GM04503 (cell line): Measurements from ENCODE around the gene RPRD2.

Experiments used
- DNase-seq: peaks from one replicate; pipeline ENCODE4 v3.0.0-alpha.2; 2012; ENCODE audit warnings: low read depth

RPRD2 gene

GRCh38 chr1:150472601-150473200, 108.8 kb downstream of the RPRD2 start:
- no peak for DNase-seq

GRCh38 chr1:150473659-150474058, 109.7 kb downstream of the RPRD2 start:
- DNase-seq = no peak

GRCh38 chr1:150474869-150475268, 110.9 kb downstream of the RPRD2 start:
- no peak for DNase-seq

GRCh38 chr1:150476754-150477153, 112.8 kb downstream of the RPRD2 start:
- DNase-seq = no peak

- no peak for DNase-seq
Measured at GRCh38 chr1:150477320-150477719, 113.4 kb downstream of the RPRD2 start.

- no peak for DNase-seq
Measured at GRCh38 chr1:150477733-150478132, 113.8 kb downstream of the RPRD2 start.

GRCh38 chr1:150479370-150479769, 115.4 kb downstream of the RPRD2 start:
- no peak for DNase-seq

- DNase-seq = no peak
Measured at GRCh38 chr1:150479927-150480352, 116.0 kb downstream of the RPRD2 start.

GRCh38 chr1:150484431-150484830, 120.5 kb downstream of the RPRD2 start:
- DNase-seq = no peak

GRCh38 chr1:150484861-150485260, 120.9 kb downstream of the RPRD2 start:
- no peak for DNase-seq

- DNase-seq = peak; percentile 91
Measured at GRCh38 chr1:150486966-150487762, 123.2 kb downstream of the RPRD2 start, which contains the start of gene TARS2. Gene TARS2 (plus strand): TSS chr1:150487419. CDS start chr1:150487451, 32 bp downstream.

- no peak for DNase-seq
Measured at GRCh38 chr1:150487763-150488115, 123.8 kb downstream of the RPRD2 start.

GRCh38 chr1:150493175-150493574, 129.2 kb downstream of the RPRD2 start:
- DNase-seq = no peak

- no peak for DNase-seq
Measured at GRCh38 chr1:150498342-150498741, 134.4 kb downstream of the RPRD2 start.

- no peak for DNase-seq
Measured at GRCh38 chr1:150505431-150505830, 141.5 kb downstream of the RPRD2 start.

- DNase-seq = no peak
Measured at GRCh38 chr1:150507912-150508864, 144.2 kb downstream of the RPRD2 start, which contains the start of gene ECM1. Gene ECM1 (plus strand): TSS chr1:150508109. CDS start chr1:150508210, 101 bp downstream.

GRCh38 chr1:150508982-150509381, 145.0 kb downstream of the RPRD2 start:
- no peak for DNase-seq

- no peak for DNase-seq
Measured at GRCh38 chr1:150511551-150511950, 147.6 kb downstream of the RPRD2 start.

GRCh38 chr1:150511985-150512660, 148.2 kb downstream of the RPRD2 start:
- DNase-seq = no peak

- no peak for DNase-seq
Measured at GRCh38 chr1:150512846-150513245, 148.9 kb downstream of the RPRD2 start.

GRCh38 chr1:150513351-150513791, 149.4 kb downstream of the RPRD2 start:
- no peak for DNase-seq

- DNase-seq = no peak
Measured at GRCh38 chr1:150514260-150514659, 150.3 kb downstream of the RPRD2 start.
